K562 (cell line): ENCODE results near the gene SHISA5. TPM values are rescaled to one million over a fixed set of nuclear protein-coding genes. Genes with fewer than 3 reads are reported as not detected.
A peak's percentile ranks its signal among the peaks of the same experiment; 100 is the strongest.

Experiments
- ATF1 ChIP-seq, 2 experiments: fragments of 450-650 bp in 1 of 2; IDR thresholded peaks; 2 replicates each; pipeline ENCODE4 v1.6.1; 2016; ENCODE audit warnings: missing compliant biosample characterization in 1 of 2, missing genetic modification characterization in 1 of 2
- CHAMP1 ChIP-seq: fragments of 450-650 bp; IDR thresholded peaks from 2 replicates; pipeline ENCODE4 v1.6.1; 2016; ENCODE audit warnings: mild to moderate bottlenecking
- DNMT1 ChIP-seq: fragments of 450-650 bp; IDR thresholded peaks from 2 replicates; pipeline ENCODE4 v1.6.1; 2016; ENCODE audit warnings: antibody characterized with exemption, mild to moderate bottlenecking
- EP400 ChIP-seq: fragments of 450-650 bp; IDR thresholded peaks from 2 replicates; pipeline ENCODE4 v1.6.1; 2017; ENCODE audit warnings: antibody characterized with exemption, mild to moderate bottlenecking, moderate library complexity
- HIVEP1 ChIP-seq: fragments of 250-450 bp; sonication (Bioruptor Pico); IDR thresholded peaks from 2 replicates; pipeline ENCODE4 v1.4.0; 2020; ENCODE audit warnings: mild to moderate bottlenecking
- IFI16 ChIP-seq: fragments of 250-450 bp; sonication (Bioruptor Pico); IDR thresholded peaks from 2 replicates; pipeline ENCODE4 v2.1.2; 2022; ENCODE audit warnings: mild to moderate bottlenecking, inconsistent platforms
- KAT7 ChIP-seq: sonication (generic); formaldehyde crosslinking; IDR thresholded peaks from 2 replicates; pipeline ENCODE4 v1.8.0; 2022; ENCODE audit warnings: missing genetic modification reagents, mild to moderate bottlenecking, borderline replicate concordance
- KDM4B ChIP-seq, 2 experiments: fragments of 450-650 bp in 1 of 2; sonication (generic) in 1 of 2; IDR thresholded peaks; 2 replicates each; pipeline ENCODE4 v1.6.1; 2016 to 2017; ENCODE audit warnings: borderline replicate concordance in 2 of 2, antibody characterized with exemption in 1 of 2, low read depth in 1 of 2, mild to moderate bottlenecking in 1 of 2
- MAFK ChIP-seq: IDR thresholded peaks from 2 replicates; pipeline ENCODE4 v1.6.1; 2011; ENCODE audit warnings: low read length, improper control_type of control experiment
- NFXL1 ChIP-seq: fragments of 450-650 bp; formaldehyde crosslinking; IDR thresholded peaks from 2 replicates; pipeline ENCODE4 v1.4.0; 2021; ENCODE audit warnings: mild to moderate bottlenecking
- PML ChIP-seq: IDR thresholded peaks from 2 replicates; pipeline ENCODE4 v1.6.1; 2012; ENCODE audit warnings: low read length, inconsistent platforms
- STAG1 ChIP-seq: sonication (generic); formaldehyde crosslinking; IDR thresholded peaks from 2 replicates; pipeline ENCODE4 v1.5.0; 2020; ENCODE audit warnings: missing genetic modification reagents, borderline replicate concordance
- TOE1 ChIP-seq, 2 experiments: fragments of 450-650 bp in 1 of 2; sonication (generic) in 1 of 2; formaldehyde crosslinking in 1 of 2; IDR thresholded peaks; 2 replicates each; pipeline versions ENCODE4 v1.7.1 to v1.8.0; 2016 to 2022; ENCODE audit warnings: borderline replicate concordance in 2 of 2, mild to moderate bottlenecking in 2 of 2, antibody characterized with exemption in 1 of 2, inconsistent platforms in 1 of 2, low read depth in 1 of 2, missing genetic modification reagents in 1 of 2, moderate library complexity in 1 of 2
- ZNF121 ChIP-seq: sonication (generic); formaldehyde crosslinking; conservative IDR thresholded peaks from 2 replicates; pipeline ENCODE4 v1.8.0; 2022; ENCODE audit warnings: missing genetic modification reagents
- ZNF436 ChIP-seq: fragments of 250-450, 450-650 bp; sonication (Bioruptor Pico); formaldehyde crosslinking; IDR thresholded peaks from 2 replicates; pipeline ENCODE4 v1.7.0; 2020; ENCODE audit warnings: mild to moderate bottlenecking
- ZNF79 ChIP-seq: fragments of 250-450 bp; sonication (Bioruptor Pico); IDR thresholded peaks from 2 replicates; pipeline ENCODE4 v1.4.0; 2020; ENCODE audit warnings: low read depth, mild to moderate bottlenecking, moderate library complexity
- polyA plus RNA-seq, 8 experiments: library from polyadenylated mRNA; depleted of rRNA in 4 of 8; stranded (reverse) in 5 of 8; unstranded in 3 of 8; fragments of >200 nt; fragmentation: Nextera tagmentation in 2 of 8; fragmentation: Illumina TruSeq in 1 of 8; extraction: Ambion mirVana in 2 of 8; extraction: Trizol in 1 of 8; gene quantifications; 2 replicates each; pipeline versions ENCODE4 v1.2.1 to v1.2.3, GENCODE V29; 2011 to 2014; ENCODE audit warnings: inconsistent platforms in 1 of 8, missing spikeins in 1 of 8
- total RNA-seq, 7 experiments: library from RNA; depleted of rRNA in 6 of 7; stranded (reverse); fragments of >200 nt in 6 of 7; fragmentation: Illumina TruSeq in 2 of 7; extraction: Trizol in 2 of 7; gene quantifications; 2 replicates each; pipeline versions ENCODE4 v1.2.1 to v1.2.3, GENCODE V29; 2011 to 2021; ENCODE audit warnings: low replicate concordance in 1 of 7
- TF ChIP-seq, protein P1 (sequence below), 2 experiments: fragments of 450-650 bp; conservative IDR thresholded peaks; 2 replicates each; pipeline ENCODE4 v1.6.1; 2017; ENCODE audit warnings: mild to moderate bottlenecking in 2 of 2, moderate library complexity in 2 of 2
- TF ChIP-seq, protein P2 (sequence below): fragments of 250-450 bp; sonication (Bioruptor Pico); IDR thresholded peaks from 2 replicates; pipeline ENCODE4 v1.9.0; 2021; ENCODE audit warnings: mild to moderate bottlenecking
- TF ChIP-seq, protein P3 (sequence below): fragments of 250-450 bp; sonication (Bioruptor Pico); IDR thresholded peaks from 2 replicates; pipeline ENCODE4 v1.4.0; 2020; ENCODE audit warnings: mild to moderate bottlenecking

The SHISA5 gene
- total and polyA plus RNA-seq, 9 of the 15 experiments (the other 6 are each of a cell fraction or from before 2014, with no cell fraction given), result 8.4 to 85.8 (median 56.1) TPM

GRCh38 chr3:48439820-48440589, 64.0 kb downstream of the SHISA5 start, which contains the start of the genes CCDC51 and TMA7 (continued):
- no peak for TF ChIP-seq KAT7
- no peak; the same call in 1 of the 2 replicates for TF ChIP-seq CHAMP1
- no peak for TF ChIP-seq HIVEP1 (CRISPR knock-in tag)
- TF ChIP-seq, protein P1, sequence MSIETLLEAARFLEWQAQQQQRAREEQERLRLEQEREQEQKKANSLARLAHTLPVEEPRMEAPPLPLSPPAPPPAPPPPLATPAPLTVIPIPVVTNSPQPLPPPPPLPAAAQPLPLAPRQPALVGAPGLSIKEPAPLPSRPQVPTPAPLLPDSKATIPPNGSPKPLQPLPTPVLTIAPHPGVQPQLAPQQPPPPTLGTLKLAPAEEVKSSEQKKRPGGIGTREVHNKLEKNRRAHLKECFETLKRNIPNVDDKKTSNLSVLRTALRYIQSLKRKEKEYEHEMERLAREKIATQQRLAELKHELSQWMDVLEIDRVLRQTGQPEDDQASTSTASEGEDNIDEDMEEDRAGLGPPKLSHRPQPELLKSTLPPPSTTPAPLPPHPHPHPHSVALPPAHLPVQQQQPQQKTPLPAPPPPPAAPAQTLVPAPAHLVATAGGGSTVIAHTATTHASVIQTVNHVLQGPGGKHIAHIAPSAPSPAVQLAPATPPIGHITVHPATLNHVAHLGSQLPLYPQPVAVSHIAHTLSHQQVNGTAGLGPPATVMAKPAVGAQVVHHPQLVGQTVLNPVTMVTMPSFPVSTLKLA (conservative IDR thresholded peaks at IDR 0.05), result peak; percentile 66 to 82
- TF ChIP-seq IFI16, result no peak
- no peak for TF ChIP-seq MAFK
- TF ChIP-seq ZNF79 (CRISPR knock-in tag), result no peak
- no peak for TF ChIP-seq NFXL1
- TF ChIP-seq ZNF121 (CRISPR knock-in tag), result no peak
- TF ChIP-seq TOE1 (IDR thresholded peaks at IDR 0.05; ENCODE audit: borderline replicate concordance), result peak; percentile 75; the same call in 1 of the 2 replicates
- TF ChIP-seq TOE1 (CRISPR knock-in tag; IDR thresholded peaks at IDR 0.05; ENCODE audit: borderline replicate concordance, low read depth), result no peak
- peak in 1 of 2 experiments; percentile 51; a peak in 1 of 4 replicates for TF ChIP-seq KDM4B (IDR thresholded peaks at IDR 0.05; ENCODE audit: borderline replicate concordance in 2 of 2, low read depth in 1 of 2)
- TF ChIP-seq, protein P2, sequence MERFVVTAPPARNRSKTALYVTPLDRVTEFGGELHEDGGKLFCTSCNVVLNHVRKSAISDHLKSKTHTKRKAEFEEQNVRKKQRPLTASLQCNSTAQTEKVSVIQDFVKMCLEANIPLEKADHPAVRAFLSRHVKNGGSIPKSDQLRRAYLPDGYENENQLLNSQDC (CRISPR knock-in tag), result no peak
- peak; percentile 65; the same call in 1 of the 2 replicates for TF ChIP-seq PML
- no peak for TF ChIP-seq DNMT1
- TF ChIP-seq, protein P3, sequence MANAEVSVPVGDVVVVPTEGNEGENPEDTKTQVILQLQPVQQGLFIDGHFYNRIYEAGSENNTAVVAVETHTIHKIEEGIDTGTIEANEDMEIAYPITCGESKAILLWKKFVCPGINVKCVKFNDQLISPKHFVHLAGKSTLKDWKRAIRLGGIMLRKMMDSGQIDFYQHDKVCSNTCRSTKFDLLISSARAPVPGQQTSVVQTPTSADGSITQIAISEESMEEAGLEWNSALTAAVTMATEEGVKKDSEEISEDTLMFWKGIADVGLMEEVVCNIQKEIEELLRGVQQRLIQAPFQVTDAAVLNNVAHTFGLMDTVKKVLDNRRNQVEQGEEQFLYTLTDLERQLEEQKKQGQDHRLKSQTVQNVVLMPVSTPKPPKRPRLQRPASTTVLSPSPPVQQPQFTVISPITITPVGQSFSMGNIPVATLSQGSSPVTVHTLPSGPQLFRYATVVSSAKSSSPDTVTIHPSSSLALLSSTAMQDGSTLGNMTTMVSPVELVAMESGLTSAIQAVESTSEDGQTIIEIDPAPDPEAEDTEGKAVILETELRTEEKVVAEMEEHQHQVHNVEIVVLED (CRISPR knock-in tag), result peak; percentile 34; the same call in 1 of the 2 replicates
- no peak for TF ChIP-seq ATF1 (CRISPR knock-in tag; IDR thresholded peaks at IDR 0.05)
- peak; percentile 94 for TF ChIP-seq ATF1 (tag; IDR thresholded peaks at IDR 0.05)
- no peak for TF ChIP-seq ZNF436 (CRISPR knock-in tag)
- peak; percentile 88 for TF ChIP-seq EP400
- no peak for TF ChIP-seq STAG1 (CRISPR knock-in tag)
